Upper lobe of right lung (tissue), 1 donor: ENCODE measurements around the gene CERS2. TPM values are rescaled to one million over a fixed set of nuclear protein-coding genes. Genes with fewer than 3 reads are reported as not detected.

ENCODE experiments used
- ATAC-seq: fragments of 200-7000 bp; cut with Tn5 transposase; one replicate; pipeline ENCODE4 v1.9.1; 2020; ENCODE audit warnings: mild to moderate bottlenecking, moderate library complexity
- DNase-seq: peaks from one replicate; pipeline ENCODE4 v3.0.0-alpha.2; 2020
- H3K27ac ChIP-seq: fragments of 200-600 bp; one replicate; pipeline ENCODE4 v1.8.0; 2022
- H3K27me3 ChIP-seq: fragments of 200-600 bp; one replicate; pipeline ENCODE4 v1.8.0; 2022; ENCODE audit warnings: mild to moderate bottlenecking
- H3K36me3 ChIP-seq: fragments of 200-600 bp; one replicate; pipeline ENCODE4 v1.8.0; 2022
- H3K4me1 ChIP-seq: fragments of 200-600 bp; one replicate; pipeline ENCODE4 v1.8.0; 2022
- H3K4me3 ChIP-seq: fragments of 200-600 bp; one replicate; pipeline ENCODE4 v1.8.0; 2022; ENCODE audit warnings: mild to moderate bottlenecking
- H3K9me3 ChIP-seq: fragments of 200-600 bp; one replicate; pipeline ENCODE4 v1.8.0; 2022
- CTCF ChIP-seq: fragments of 200-600 bp; IDR thresholded peaks from one replicate; pipeline ENCODE4 v1.8.0; 2022; ENCODE audit warnings: antibody characterized with exemption
- intact Hi-C: fragments of 100-400 bp; cut with DNase I; formaldehyde crosslinking; loops from one replicate; pipeline ENCODE4 v1.11.0; 2022
- total RNA-seq: library from RNA; stranded (reverse); fragmentation: NEBNext Ultra II Directional; extraction: Animal tissue kit (Norgen Biotek cat#: 25700); gene quantifications from one replicate; pipeline ENCODE4 v1.2.1, GENCODE V29; 2021
- donor health status: DM: no; HTN: yes; CAD: no; lungs with severe emphysema.

The CERS2 gene
- total RNA-seq, 1 donor from 2014 or later = 354 TPM

- H3K36me3 ChIP-seq = peaks cover 97% of the 10 kb centered on the region
- no peaks in the 10 kb centered on the region for H3K9me3 ChIP-seq
- ATAC-seq (no peak), DNase-seq (no peak)
- no peak overlapping the region for H3K4me3 ChIP-seq
- no peaks in the 10 kb centered on the region for H3K4me1 ChIP-seq
- TF ChIP-seq CTCF = no peak
- H3K27ac ChIP-seq = no peak overlapping the region
- intact Hi-C loops = no loop called here
- no peaks in the 10 kb centered on the region for H3K27me3 ChIP-seq
Measured at GRCh38 chr1:150960646-150961045, 14.0 kb downstream of the CERS2 start.

GRCh38 chr1:150957666-150958065 lies 17.0 kb downstream of the CERS2 start:
- ATAC-seq (no peak), DNase-seq (no peak)

GRCh38 chr1:150955280-150955679 lies 19.4 kb downstream of the CERS2 start:
- Histone ChIP-seq H3K27me3 (no peaks in the 10 kb centered on the region), H3K27ac (no peak overlapping the region), H3K4me1 (no peaks in the 10 kb centered on the region), H3K36me3 (peaks cover 97% of the 10 kb centered on the region), H3K4me3 (no peak overlapping the region), H3K9me3 (no peaks in the 10 kb centered on the region)
- DNase-seq (no peak), ATAC-seq (no peak)
- intact Hi-C loops = no loop called here
- TF ChIP-seq CTCF = no peak

More at GRCh38 chr1:150957666-150958065, 17.0 kb downstream of the CERS2 start:
- no peak for TF ChIP-seq CTCF
- intact Hi-C loops = no loop called here
- peaks cover 97% of the 10 kb centered on the region for H3K36me3 ChIP-seq
- no peaks in the 10 kb centered on the region for H3K4me1 ChIP-seq
- no peaks in the 10 kb centered on the region for H3K27me3 ChIP-seq
- H3K27ac ChIP-seq = no peak overlapping the region
- H3K9me3 ChIP-seq = no peaks in the 10 kb centered on the region
- no peak overlapping the region for H3K4me3 ChIP-seq

- intact Hi-C loops = no loop called here
- Histone ChIP-seq H3K36me3 (peaks cover 97% of the 10 kb centered on the region), H3K27ac (no peak overlapping the region), H3K27me3 (no peaks in the 10 kb centered on the region), H3K4me3 (no peak overlapping the region), H3K4me1 (no peaks in the 10 kb centered on the region), H3K9me3 (no peaks in the 10 kb centered on the region)
- no peak for TF ChIP-seq CTCF
- ATAC-seq = no peak
- DNase-seq = no peak
Measured at GRCh38 chr1:150954708-150955107, 19.9 kb downstream of the CERS2 start.

- no peak overlapping the region for H3K27ac ChIP-seq
Measured at GRCh38 chr1:150944856-150945255, 29.8 kb downstream of the CERS2 start.

More at GRCh38 chr1:150944856-150945255, 29.8 kb downstream of the CERS2 start:
- TF ChIP-seq CTCF = no peak
- intact Hi-C loops = no loop called here
- H3K4me1 ChIP-seq = no peaks in the 10 kb centered on the region
- no peak overlapping the region for H3K4me3 ChIP-seq
- DNase-seq (no peak), ATAC-seq (no peak)
- peaks cover 97% of the 10 kb centered on the region for H3K36me3 ChIP-seq
- H3K27me3 ChIP-seq = no peaks in the 10 kb centered on the region
- H3K9me3 ChIP-seq = no peaks in the 10 kb centered on the region
